Upper lobe of right lung (tissue), 1 donor: ENCODE results near the gene RBM15B. TPM values are rescaled to one million over a fixed set of nuclear protein-coding genes. Genes with fewer than 3 reads are reported as not detected.

Experiments used
- ATAC-seq: fragments of 200-7000 bp; cut with Tn5 transposase; one replicate; pipeline ENCODE4 v1.9.1; 2020; ENCODE audit warnings: mild to moderate bottlenecking, moderate library complexity
- DNase-seq: peaks from one replicate; pipeline ENCODE4 v3.0.0-alpha.2; 2020
- H3K27ac ChIP-seq: fragments of 200-600 bp; one replicate; pipeline ENCODE4 v1.8.0; 2022
- H3K27me3 ChIP-seq: fragments of 200-600 bp; one replicate; pipeline ENCODE4 v1.8.0; 2022; ENCODE audit warnings: mild to moderate bottlenecking
- H3K36me3 ChIP-seq: fragments of 200-600 bp; one replicate; pipeline ENCODE4 v1.8.0; 2022
- H3K4me1 ChIP-seq: fragments of 200-600 bp; one replicate; pipeline ENCODE4 v1.8.0; 2022
- H3K4me3 ChIP-seq: fragments of 200-600 bp; one replicate; pipeline ENCODE4 v1.8.0; 2022; ENCODE audit warnings: mild to moderate bottlenecking
- H3K9me3 ChIP-seq: fragments of 200-600 bp; one replicate; pipeline ENCODE4 v1.8.0; 2022
- CTCF ChIP-seq: fragments of 200-600 bp; IDR thresholded peaks from one replicate; pipeline ENCODE4 v1.8.0; 2022; ENCODE audit warnings: antibody characterized with exemption
- intact Hi-C: fragments of 100-400 bp; cut with DNase I; formaldehyde crosslinking; loops from one replicate; pipeline ENCODE4 v1.11.0; 2022
- total RNA-seq: library from RNA; stranded (reverse); fragmentation: NEBNext Ultra II Directional; extraction: Animal tissue kit (Norgen Biotek cat#: 25700); gene quantifications from one replicate; pipeline ENCODE4 v1.2.1, GENCODE V29; 2021
- donor health status: DM: no; HTN: yes; CAD: no; lungs with severe emphysema.

Gene RBM15B
- total RNA-seq, 1 donor from 2014 or later = 26.4 TPM

GRCh38 chr3:51354172-51354571 lies 36.9 kb upstream of the RBM15B start:
- Histone ChIP-seq H3K36me3 (no peaks in the 10 kb centered on the region), H3K4me1 (no peaks in the 10 kb centered on the region), H3K4me3 (no peak overlapping the region), H3K27me3 (no peaks in the 10 kb centered on the region), H3K27ac (no peak overlapping the region), H3K9me3 (no peaks in the 10 kb centered on the region)
- intact Hi-C loops = no loop called here
- DNase-seq (no peak), ATAC-seq (no peak)
- TF ChIP-seq CTCF = no peak

DNA sequence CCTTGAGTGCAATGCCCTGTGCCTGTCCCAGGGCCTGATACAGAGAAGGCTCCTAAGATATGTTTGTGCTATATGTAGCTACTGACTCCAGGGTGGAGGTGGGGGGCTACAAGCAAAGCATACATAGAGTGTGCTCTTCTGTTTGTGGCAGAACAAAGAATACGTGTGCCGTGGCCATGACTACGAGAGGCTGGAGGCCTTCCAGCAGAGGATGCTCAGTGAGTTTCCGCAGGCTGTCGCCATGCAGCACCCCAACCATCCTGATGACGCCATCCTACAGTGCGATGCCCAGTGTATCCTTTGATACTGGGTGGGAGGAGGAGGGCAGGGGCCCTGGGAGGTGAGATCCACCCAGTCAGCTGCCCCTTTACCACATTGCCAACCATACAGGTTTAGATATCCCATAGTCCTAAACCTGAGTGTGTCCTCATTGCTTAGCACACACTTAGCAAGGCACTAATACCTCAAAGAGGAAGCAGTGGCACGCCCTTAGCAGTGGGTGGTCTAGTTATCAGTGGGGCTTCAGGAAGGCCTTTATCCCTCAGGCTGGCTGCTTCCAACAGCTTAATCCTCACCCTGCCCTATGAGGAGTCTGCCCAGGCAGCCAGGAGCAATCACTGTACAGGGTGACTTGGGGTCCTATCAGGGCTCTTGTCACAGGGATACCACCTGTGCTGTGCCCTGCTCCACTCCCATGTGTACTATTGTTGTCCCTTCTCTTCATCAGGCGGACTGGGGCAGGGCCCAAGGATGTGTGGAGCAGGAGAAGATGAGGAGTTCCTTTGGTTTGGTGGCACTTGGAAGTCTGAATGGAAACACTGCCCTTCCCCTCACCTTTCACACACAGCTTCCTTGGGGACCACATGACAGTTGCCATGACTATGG lies 36.1 kb upstream of the RBM15B start:
- no peak for TF ChIP-seq CTCF
- intact Hi-C loops = no loop called here
- no peak for ATAC-seq
- Histone ChIP-seq H3K27me3 (no peaks in the 10 kb centered on the region), H3K4me1 (no peaks in the 10 kb centered on the region), H3K9me3 (no peaks in the 10 kb centered on the region), H3K4me3 (no peak overlapping the region), H3K27ac (no peak overlapping the region), H3K36me3 (no peaks in the 10 kb centered on the region)
- DNase-seq = no peak

DNA sequence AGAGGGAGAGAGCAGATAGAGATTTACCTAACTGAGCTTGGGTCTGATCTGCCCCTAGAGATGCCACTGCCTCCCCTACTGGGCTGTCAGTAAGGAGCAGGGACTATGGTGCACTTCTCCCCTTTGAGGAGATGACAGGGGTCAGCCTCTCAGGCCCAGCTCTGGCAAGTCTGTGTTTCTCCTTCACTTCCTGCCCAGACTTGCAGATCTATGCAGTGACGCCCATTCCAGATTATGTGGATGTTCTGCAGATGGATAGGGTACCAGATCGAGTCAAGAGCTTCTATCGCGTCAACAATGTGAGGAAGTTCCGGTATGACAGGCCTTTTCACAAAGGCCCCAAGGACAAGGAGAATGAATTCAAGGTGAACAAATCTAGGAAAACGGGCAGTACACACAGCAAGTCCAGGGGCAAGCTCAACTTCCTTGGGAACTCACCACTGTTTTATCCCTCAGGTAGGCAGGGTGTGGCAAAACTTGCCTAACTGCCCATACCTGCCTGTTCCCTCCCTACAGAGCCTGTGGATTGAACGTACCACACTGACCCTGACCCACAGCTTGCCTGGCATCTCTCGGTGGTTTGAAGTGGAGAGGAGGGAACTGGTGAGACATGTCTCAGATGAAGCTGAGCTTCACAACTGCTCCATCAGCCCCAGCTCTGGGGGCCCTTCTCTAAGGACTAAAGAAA lies 35.0 kb upstream of the RBM15B start:
- no peak for DNase-seq
- Histone ChIP-seq H3K4me1 (no peaks in the 10 kb centered on the region), H3K27me3 (no peaks in the 10 kb centered on the region), H3K36me3 (no peaks in the 10 kb centered on the region), H3K4me3 (no peak overlapping the region), H3K9me3 (no peaks in the 10 kb centered on the region), H3K27ac (no peak overlapping the region)
- no peak for TF ChIP-seq CTCF
- ATAC-seq = no peak
- intact Hi-C loops = no loop called here

DNA sequence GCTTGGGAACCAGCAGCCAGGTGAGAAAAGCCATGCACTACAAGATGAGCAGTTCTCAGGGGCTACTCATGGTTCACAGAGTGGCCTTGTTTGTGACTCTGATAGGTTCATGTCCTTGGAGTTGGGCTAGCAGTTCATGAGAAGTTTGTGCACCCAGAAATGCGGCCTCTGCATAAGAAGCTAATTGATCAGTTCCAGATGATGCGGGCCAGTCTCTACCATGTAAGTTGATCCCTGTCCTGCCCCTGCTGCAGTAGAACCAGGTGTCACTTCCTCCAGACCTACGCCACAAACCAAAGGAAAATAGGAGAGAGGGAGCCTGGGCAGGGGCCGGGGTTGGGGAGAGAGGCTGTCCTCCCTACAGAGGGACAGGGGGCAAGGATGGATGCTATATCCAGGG lies 33.2 kb upstream of the RBM15B start:
- Histone ChIP-seq H3K27ac (no peak overlapping the region), H3K4me3 (no peak overlapping the region), H3K27me3 (no peaks in the 10 kb centered on the region), H3K36me3 (no peaks in the 10 kb centered on the region), H3K9me3 (no peaks in the 10 kb centered on the region), H3K4me1 (no peaks in the 10 kb centered on the region)
- DNase-seq (no peak), ATAC-seq (no peak)
- intact Hi-C loops = no loop called here
- TF ChIP-seq CTCF = no peak

- intact Hi-C loops = no loop called here
- Histone ChIP-seq H3K9me3 (no peaks in the 10 kb centered on the region), H3K27me3 (no peaks in the 10 kb centered on the region), H3K27ac (no peak overlapping the region), H3K36me3 (no peaks in the 10 kb centered on the region), H3K4me1 (no peaks in the 10 kb centered on the region), H3K4me3 (no peak overlapping the region)
- DNase-seq (no peak), ATAC-seq (no peak)
- no peak for TF ChIP-seq CTCF
Observed at GRCh38 chr3:51358981-51359380, 32.1 kb upstream of the RBM15B start.
